ENCODE results near the gene PCDHGA11. TPM values are rescaled to one million over a fixed set of nuclear protein-coding genes. Genes with fewer than 3 reads are reported as not detected.
"Not testable (repeated sequence)": the region's sequence is repeated elsewhere in the genome, so short reads cannot be mapped to it uniquely, and the experiment has no call there.

Gene PCDHGA11
- total and polyA plus RNA-seq, 8 donors: 0.23 to 2.6 (median 1.4) TPM

GRCh38 chr5:141412854-141413539, 7.9 kb upstream of the PCDHGA11 start, which contains the start of gene PCDHGA10:
Gene PCDHGA10 (plus strand): TSS chr5:141412987. CDS start chr5:141413176, 189 bp downstream.
- intact Hi-C loops (cut with DNase I): loop anchor here in 1 of 3 donors (10.0 kb wide), 1 partner anchor 112 kb away; no protein-coding TSS in a partner anchor
- peak; percentile 55 to 68 (median 68) for ATAC-seq
- no peaks in the 10 kb centered on the region for H3K36me3 ChIP-seq
- H3K4me3 ChIP-seq: peak within 1 kb of the TSS in 1 of 4 donors; percentile 18
- DNase-seq: peak in 1 of 6 donors; percentile 46
- no peak within 1 kb of the TSS for H3K27ac ChIP-seq
- TF ChIP-seq, protein P1, sequence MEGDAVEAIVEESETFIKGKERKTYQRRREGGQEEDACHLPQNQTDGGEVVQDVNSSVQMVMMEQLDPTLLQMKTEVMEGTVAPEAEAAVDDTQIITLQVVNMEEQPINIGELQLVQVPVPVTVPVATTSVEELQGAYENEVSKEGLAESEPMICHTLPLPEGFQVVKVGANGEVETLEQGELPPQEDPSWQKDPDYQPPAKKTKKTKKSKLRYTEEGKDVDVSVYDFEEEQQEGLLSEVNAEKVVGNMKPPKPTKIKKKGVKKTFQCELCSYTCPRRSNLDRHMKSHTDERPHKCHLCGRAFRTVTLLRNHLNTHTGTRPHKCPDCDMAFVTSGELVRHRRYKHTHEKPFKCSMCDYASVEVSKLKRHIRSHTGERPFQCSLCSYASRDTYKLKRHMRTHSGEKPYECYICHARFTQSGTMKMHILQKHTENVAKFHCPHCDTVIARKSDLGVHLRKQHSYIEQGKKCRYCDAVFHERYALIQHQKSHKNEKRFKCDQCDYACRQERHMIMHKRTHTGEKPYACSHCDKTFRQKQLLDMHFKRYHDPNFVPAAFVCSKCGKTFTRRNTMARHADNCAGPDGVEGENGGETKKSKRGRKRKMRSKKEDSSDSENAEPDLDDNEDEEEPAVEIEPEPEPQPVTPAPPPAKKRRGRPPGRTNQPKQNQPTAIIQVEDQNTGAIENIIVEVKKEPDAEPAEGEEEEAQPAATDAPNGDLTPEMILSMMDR (IDR thresholded peaks at IDR 0.05): peak in 2 of 4 donors; percentile 13 to 17
- H3K9me3 ChIP-seq: peaks cover 0 to 23% (median 5%) of the 10 kb centered on the region in 4 donors
- no peak for FAIRE-seq
- no peaks in the 10 kb centered on the region for H3K4me1 ChIP-seq
- 20 to 27% methylated on average over 31 of the region's 31 CpGs for WGBS, 2 donors
- H3K27me3 ChIP-seq: no peaks in the 10 kb centered on the region

DNA sequence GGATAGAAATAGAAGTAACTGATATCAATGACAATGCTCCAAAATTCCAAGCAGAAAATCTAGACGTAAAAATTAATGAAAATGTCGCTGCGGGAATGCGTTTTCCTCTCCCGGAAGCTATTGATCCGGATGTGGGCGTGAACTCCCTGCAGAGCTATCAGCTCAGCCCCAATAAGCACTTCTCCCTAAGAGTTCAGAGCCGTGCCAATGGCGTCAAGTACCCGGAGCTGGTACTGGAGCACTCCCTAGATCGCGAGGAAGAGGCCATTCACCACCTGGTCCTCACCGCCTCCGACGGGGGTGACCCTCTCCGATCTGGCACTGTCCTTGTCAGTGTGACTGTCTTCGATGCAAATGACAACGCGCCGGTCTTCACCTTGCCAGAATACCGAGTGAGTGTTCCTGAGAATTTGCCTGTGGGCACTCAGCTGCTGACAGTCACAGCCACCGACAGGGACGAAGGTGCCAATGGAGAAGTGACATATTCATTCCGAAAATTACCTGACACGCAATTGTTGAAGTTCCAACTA, 7.2 kb upstream of the PCDHGA11 start:
- DNase-seq (no peak), FAIRE-seq (no peak), ATAC-seq (peak in 1 of 4 donors; percentile 32)
- H3K4me3 ChIP-seq: peak overlapping the region in 1 of 4 donors; percentile 18
- intact Hi-C loops (cut with DNase I): loop anchor here in 1 of 3 donors (10.0 kb wide), 1 partner anchor 111 kb away; no protein-coding TSS in a partner anchor
- H3K4me1 ChIP-seq: no peaks in the 10 kb centered on the region
- TF ChIP-seq, protein P1 (IDR thresholded peaks at IDR 0.05): no peak
- peaks cover 0 to 27% (median 5%) of the 10 kb centered on the region in 4 donors for H3K9me3 ChIP-seq
- H3K27ac ChIP-seq: no peak overlapping the region
- no peaks in the 10 kb centered on the region for H3K27me3 ChIP-seq
- 15 to 17% methylated on average over 25 of the region's 25 CpGs for WGBS, 2 donors
- H3K36me3 ChIP-seq: no peaks in the 10 kb centered on the region

DNA sequence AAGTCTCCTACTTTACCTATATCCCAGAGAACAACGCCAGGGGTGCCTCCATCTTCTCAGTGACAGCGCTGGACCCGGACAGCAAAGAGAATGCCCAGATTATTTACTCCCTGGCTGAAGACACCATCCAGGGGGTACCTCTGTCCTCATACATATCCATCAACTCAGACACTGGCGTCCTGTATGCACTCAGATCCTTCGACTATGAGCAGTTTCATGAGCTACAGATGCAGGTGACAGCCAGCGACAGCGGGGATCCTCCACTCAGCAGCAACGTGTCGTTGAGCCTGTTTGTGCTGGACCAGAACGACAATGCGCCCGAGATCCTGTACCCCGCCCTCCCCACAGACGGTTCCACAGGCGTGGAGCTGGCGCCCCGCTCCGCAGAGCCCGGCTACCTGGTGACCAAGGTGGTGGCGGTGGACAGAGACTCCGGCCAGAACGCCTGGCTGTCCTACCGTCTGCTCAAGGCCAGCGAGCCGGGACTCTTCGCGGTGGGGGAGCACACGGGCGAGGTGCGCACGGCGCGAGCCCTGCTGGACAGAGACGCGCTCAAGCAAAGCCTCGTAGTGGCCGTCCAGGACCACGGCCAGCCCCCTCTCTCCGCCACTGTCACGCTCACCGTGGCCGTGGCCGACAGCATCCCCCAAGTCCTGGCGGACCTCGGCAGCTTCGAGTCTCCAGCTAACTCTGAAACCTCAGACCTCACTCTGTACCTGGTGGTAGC, 6.1 kb upstream of the PCDHGA11 start:
- H3K27ac ChIP-seq, ATAC-seq, H3K27me3 ChIP-seq, H3K36me3 ChIP-seq, H3K4me3 ChIP-seq, H3K4me1 ChIP-seq, FAIRE-seq, DNase-seq: not testable (repeated sequence)
- 20 to 21% methylated on average over 29 to 46 of the region's 46 CpGs for WGBS, 2 donors
- intact Hi-C loops (cut with DNase I): loop anchor here in 1 of 3 donors (10.0 kb wide), 1 partner anchor 110 kb away; no protein-coding TSS in a partner anchor
- peaks cover 0 to 38% (median 5%) of the 10 kb centered on the region in 4 donors for H3K9me3 ChIP-seq

- H3K36me3 ChIP-seq, DNase-seq, H3K27ac ChIP-seq, FAIRE-seq, H3K27me3 ChIP-seq, H3K4me1 ChIP-seq, H3K4me3 ChIP-seq, ATAC-seq: not testable (repeated sequence)
- intact Hi-C loops (cut with DNase I): loop anchor here in 1 of 3 donors (10.0 kb wide), 1 partner anchor 110 kb away; no protein-coding TSS in a partner anchor
- WGBS, 2 donors: 17 to 20% methylated on average over 24 of the region's 24 CpGs
- H3K9me3 ChIP-seq: peaks cover 0 to 41% (median 6%) of the 10 kb centered on the region in 4 donors
These were observed 5.6 kb upstream of the PCDHGA11 start for GRCh38 chr5:141415275-141415618.

- ATAC-seq: peak; percentile 80 to 95 (median 90)
- not testable (repeated sequence) for H3K36me3 ChIP-seq, H3K27ac ChIP-seq, FAIRE-seq, H3K4me1 ChIP-seq, H3K27me3 ChIP-seq
- DNase-seq: peak in 4 of 6 donors; percentile 34 to 60 (median 56)
- Histone ChIP-seq H3K9me3 (peaks cover 0 to 52% (median 12%) of the 10 kb centered on the region in 4 donors), H3K4me3 (peak within 1 kb of the TSS in 2 of 4 donors; percentile 15 to 31)
- intact Hi-C loops (cut with DNase I): loop anchor here in 1 of 3 donors (10.0 kb wide), 1 partner anchor 107 kb away; no protein-coding TSS in a partner anchor
- TF ChIP-seq, protein P1 (IDR thresholded peaks at IDR 0.05): peak in 3 of 4 donors; percentile 20 to 41 (median 34)
- WGBS, 2 donors: 8 to 10% methylated on average over 45 to 47 of the region's 47 CpGs
These were observed 3.2 kb upstream of the PCDHGA11 start, which contains the start of gene PCDHGB7 for GRCh38 chr5:141417494-141418172. Gene PCDHGB7 (plus strand): TSS chr5:141417677. CDS start chr5:141417860, 183 bp downstream.
